ENCODE results near the gene CDA.

DNA sequence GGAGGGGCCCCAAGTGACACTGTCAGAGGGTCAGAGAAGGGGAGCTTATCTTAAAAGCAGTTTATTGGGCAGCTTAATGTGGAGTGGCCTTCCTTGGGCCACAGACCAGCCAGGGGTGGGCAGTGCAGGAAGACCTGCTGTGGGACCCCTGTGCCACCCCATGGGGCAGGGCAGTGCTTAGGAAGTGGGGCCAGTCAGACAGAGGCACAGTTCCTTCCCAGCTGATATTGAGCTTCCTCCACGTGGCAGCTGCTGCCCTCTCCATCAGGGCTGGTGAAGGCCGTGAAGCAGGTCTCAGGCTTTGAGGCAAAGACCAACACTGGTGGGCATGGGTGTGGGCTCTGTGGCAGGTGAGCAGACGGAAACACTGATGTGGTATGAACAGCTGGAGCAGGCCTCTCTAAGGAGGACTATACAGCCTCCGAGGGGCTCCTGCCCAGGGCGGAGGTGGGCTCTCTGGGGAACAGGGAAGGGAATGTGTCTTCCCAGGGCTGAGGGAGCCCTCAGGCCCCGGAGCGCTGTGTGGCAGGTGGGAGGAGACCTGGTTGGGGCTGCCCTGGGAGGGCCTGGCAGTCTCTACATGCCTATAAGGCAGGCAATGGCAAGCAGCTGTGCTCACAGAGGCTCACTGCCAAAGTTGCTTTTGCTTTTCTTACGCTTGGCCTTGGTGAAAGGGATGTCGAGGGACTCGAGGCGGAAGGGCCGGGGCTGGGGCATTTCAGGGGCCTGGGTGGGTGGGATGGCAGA, 75.2 kb downstream of the CDA start:
- TF ChIP-seq BHLHE40 (IDR thresholded peaks at IDR 0.05; ENCODE audit: borderline replicate concordance), result no peak
- no peak for TF ChIP-seq FOXA1 (IDR thresholded peaks at IDR 0.05)
- no peak for TF ChIP-seq ARNT (IDR thresholded peaks at IDR 0.05)

Measured in HEK293T (cell line).